HG02798 (cell line): ENCODE results near the gene CYTH4.
"Not testable (repeated sequence)": the region's sequence is repeated elsewhere in the genome, so short reads cannot be mapped to it uniquely, and the experiment has no call there.

ENCODE experiments used
- ATAC-seq: cut with Tn5 transposase; IDR thresholded peaks from one replicate; pipeline ENCODE4 v1.9.1; 2021; ENCODE audit warnings: mild to moderate bottlenecking; ENCODE audit not compliant: unreplicated experiment, poor library complexity

CYTH4 gene

DNA sequence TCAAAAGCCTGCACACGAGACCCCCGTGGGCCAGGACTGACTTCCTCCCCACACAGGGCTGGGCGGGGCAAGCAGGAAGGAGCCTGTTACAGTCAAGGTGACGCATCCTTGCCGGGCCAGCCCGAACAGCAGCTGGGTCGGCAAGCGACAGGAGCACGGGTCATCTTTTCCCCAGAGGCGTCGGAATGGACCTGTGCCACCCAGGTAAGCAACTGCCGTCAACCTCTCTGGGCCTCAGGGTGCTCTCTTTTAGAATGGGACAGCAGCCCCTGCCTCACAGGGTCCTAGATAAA is at the start of gene CYTH4:
TSS of gene CYTH4 (plus strand) at position 124 of the 293 bp plus-strand sequence. CDS start at position 186, 62 bp downstream.
- ATAC-seq: peak; percentile 60

DNA sequence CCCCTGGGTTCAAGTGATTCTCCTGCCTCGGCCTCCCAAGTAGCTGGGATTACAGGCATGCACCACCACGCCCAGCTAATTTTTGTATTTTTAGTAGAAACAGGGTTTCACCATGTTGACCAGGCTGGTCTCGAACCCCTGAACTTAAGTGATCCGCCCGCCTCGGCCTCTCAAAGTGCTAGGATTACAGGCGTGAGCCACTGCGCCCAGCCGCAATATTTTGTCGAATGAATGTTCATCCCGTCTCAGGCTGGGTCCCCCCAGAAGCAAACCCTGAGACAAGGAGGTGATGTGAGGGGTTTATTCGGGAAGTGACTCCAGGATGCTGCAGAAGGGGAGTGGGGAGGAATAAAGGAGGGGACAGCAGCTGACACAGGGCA is 48.9 kb upstream of the CYTH4 start:
- not testable (repeated sequence) for ATAC-seq

- no peak for ATAC-seq
Measured at GRCh38 chr22:37233751-37234631, 48.3 kb upstream of the CYTH4 start.

DNA sequence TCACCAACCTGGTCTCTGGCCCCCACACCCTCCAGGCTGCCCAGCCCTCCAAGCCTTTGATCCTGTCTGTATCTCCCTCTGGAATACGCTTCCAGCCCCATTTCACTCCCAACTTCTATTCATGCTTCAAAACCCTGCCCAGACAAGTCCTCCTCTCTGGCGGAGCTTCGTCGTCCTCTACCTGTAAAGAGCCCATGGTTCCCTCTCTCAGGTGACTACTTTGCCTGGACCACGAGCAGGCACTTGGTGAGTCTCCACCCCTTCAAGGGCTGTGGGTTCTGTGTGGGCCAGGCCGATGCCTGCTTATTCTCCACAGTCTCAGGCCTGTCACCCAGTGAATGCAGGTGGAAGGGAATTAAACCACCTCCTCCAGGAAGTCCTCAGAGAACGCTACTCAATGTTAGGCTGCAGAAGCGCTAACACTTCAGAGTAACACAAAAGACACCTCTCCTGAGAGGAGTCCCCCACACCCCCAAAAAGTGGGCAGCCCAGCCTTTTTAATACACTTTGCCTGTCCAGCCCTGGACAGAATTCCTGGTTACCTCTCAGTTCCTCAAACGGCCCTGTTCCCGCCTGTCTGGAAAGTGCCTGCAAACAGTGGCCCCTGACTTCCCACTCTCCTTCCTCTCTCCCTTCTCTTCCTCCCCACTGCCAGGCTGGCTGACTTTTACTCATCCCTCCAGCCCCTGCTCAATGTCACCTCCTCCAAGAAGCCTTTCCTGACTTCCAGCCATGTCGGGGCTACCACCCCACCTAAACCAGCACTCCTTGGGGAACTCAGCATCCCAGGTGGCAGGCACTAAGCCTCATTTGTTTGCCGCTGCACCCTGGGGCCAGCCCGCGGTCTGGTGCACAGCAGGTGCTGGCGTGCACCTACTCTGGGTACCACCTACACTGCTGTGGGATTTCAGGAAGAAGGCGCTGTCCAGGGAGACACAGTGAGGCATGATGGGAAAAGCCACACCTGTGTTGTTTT is 47.3 kb upstream of the CYTH4 start:
- no peak for ATAC-seq

DNA sequence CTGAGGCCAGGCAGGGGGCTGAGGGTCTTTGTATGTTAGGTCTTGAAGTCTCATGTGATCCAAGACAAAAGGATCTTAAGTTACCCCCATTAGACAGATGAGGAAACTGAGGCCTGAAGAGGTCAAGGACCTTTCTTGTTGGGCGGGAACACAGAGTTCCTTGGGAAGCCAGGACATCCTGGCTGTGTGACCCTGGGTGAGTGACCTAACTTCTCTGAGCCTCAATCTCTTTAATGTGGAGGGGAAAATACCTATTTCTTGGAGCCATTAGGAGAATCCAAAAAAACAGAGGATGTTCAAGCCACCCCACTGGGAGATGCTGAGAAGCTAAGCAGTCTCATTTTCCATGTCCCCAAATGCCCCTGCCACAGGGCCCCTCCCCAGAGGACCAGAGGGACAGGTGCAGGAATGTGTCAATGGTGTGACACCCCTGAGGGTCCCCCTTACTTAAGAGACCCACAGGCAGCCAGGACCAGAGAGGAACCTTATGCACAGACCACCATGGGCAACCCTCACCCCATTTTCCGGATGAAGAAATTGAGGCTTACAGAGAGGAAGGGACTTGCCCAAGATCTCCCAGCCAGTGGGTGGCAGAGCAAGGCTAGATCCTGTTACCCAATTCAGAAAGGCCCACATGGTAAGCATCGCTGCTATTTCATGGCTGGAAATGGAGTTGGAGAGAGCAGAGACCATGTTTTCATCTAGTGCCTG is 46.3 kb upstream of the CYTH4 start:
- no peak for ATAC-seq

DNA sequence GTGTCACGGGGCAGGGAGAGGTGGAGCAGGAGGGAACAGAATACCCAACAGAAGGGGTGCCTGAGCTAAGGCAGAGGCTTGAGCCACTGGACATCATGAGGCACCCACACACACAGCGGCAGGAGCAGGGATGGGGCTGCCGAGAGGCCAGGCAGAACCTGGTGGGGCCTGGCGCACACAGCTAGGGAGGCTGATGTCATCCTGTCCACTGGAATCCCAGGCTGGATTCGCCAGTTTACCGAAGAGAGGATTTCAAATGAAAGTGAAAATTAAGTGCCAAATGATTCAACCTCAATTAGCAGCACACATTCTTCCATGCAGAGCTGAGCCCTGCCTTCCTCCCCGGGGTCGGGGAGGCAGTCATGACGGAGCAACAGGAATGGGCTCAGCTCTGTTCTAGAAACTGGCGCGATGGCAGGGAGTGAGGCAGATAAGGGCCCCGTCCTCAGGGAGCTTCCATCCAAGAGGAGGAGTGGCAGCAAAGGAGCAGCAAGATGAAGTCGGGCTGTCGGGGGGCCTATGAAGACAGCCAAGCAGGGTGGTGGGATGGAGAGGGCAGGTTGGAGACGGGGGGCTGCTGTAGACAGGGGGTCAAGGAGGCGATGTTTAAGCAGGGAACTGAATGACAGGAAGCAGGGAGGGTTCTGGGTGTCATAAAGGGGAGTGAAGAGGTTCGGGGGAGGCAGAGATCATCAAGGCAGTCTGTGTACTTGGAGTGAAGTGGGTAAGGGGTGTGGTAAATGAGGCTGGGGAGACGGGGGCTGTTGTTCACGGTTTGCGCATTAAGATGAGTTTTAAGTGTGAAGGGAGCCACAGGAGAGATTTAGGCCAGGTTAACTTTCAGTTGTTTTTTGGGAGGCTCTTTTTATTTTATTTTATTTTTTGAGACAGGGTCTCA is 44.7 kb upstream of the CYTH4 start:
- no peak for ATAC-seq

DNA sequence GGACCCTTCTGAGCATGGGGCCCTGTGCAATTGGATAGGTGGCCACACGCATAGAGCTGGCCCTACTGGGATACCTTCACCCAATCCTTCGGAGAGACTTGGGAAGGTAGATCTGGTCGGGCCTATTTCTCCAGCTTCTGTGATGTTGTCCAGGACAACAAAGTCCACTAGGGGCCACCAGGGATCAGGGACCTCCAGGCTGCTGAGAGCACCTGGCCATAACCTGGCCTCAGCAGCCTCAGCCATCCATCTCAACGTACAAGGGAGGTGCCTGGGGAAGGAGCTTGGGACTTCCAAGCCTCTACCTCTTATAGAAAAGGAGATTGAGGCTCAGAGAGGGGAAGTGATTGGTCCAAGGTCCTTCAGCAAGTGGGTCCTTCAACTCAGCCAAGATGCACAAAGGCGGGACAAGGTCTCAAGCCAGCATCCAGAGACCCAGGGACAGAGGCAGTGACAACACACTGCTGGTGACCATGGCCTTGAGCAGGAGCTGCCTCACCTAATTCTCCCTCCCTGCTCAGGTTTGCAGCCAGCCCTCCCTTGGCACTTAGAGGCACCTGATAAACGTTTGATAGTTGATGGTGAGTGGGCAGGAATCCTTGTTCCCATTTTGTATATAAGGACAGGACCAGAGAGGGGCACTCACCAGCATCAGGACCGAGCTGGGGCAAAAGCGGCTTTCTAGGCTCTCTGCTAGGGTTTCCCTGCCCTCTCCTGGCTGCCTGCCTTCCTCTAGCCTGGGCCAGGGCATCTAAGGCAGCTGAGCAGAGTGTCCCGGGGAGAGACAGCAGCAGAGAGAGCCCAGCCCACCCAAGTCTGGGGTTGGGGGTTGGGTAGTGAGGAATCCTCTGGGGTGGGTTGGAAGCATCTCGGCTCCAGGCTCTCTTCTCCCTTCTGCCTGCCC is 42.7 kb upstream of the CYTH4 start:
- no peak for ATAC-seq

GRCh38 chr22:37240240-37240940 is 41.9 kb upstream of the CYTH4 start:
- no peak for ATAC-seq

- no peak for ATAC-seq
Measured at GRCh38 chr22:37240941-37241320, 41.4 kb upstream of the CYTH4 start.

DNA sequence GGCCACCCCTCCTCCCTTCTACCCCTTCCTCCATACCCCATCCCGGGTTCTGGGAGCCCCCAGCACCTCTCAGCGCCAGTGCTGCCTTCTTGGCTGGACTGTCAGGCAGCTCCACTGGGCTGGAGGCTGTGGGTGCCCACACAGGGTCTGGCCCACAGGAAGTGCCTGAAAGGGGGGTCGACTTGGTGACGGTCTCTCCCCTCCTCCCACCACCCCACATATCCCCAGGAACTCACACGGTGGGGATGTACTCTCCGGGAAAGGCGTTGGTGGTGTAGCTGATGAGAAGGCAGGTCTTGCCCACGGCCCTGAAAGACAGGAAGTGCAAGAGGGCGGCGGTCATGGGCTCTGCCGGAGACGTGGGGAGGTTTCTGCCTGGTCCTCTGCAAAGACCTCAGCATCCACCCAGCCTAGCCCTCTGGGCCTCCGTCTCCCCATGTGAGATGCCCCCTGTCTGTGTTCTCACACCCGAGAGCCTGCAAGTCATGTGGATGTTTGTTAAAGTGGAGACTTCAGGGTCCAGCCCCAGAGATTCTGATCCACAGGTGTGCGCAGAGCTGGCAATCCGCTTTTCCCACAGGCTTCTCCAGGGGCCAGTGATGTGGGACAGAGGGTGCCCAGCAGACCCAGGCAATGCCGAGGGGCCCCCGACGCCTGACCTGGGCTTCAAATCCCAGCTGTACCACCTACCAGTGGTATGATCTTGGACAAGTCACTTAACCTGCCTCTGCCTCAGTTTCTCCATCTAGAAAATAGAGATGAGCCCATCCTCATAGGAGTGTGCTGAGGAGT is 40.8 kb upstream of the CYTH4 start:
- no peak for ATAC-seq

- ATAC-seq: peak; percentile 68
Measured at GRCh38 chr22:37242395-37242918, 39.9 kb upstream of the CYTH4 start.

DNA sequence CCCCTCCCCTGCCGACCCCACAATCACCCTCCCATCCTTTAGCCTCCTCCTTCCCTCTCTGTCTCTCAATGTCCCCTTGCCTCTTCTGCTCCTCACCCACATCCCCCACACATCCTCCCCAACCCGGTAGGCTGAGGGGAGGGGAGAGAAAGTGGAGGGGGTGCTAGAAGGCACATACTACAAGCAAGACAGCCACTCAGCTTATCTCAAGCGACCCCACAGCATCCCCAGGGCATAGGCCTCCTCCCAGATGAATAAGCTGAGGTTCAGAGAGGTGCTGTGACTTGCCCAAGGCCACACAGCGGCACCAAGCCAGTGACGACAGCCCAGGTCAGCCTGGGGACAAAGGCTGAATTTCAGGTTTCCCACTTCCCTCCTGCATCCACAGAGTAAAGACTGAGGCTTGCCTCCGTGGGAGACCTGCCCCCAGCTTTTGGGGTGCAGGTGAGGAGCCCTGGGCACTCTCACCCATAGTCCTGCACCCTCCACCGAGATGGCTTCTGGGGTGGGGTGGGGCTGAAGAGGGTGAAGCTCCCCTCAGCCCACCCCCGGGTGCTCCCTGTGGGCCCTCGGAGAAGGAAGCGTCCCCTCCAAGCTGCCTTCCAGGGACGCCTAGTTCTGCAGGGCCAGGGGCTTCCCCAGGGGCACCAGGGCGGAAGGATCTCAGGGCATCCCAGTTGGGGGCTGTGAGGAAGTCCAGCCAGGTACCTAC is 38.8 kb upstream of the CYTH4 start:
- no peak for ATAC-seq

- peak; percentile 64 for ATAC-seq
Measured at GRCh38 chr22:37244114-37244921, 38.0 kb upstream of the CYTH4 start, which contains the start of gene RAC2. RAC2 (minus strand) TSS chr22:37244269; CDS start chr22:37244148, 121 bp downstream.

GRCh38 chr22:37244922-37245722 is 37.2 kb upstream of the CYTH4 start:
- peak; percentile 28 for ATAC-seq

- no peak for ATAC-seq
Measured at GRCh38 chr22:37245740-37246139, 36.6 kb upstream of the CYTH4 start.
